Measurements from ENCODE around the gene MED12.

DNA sequence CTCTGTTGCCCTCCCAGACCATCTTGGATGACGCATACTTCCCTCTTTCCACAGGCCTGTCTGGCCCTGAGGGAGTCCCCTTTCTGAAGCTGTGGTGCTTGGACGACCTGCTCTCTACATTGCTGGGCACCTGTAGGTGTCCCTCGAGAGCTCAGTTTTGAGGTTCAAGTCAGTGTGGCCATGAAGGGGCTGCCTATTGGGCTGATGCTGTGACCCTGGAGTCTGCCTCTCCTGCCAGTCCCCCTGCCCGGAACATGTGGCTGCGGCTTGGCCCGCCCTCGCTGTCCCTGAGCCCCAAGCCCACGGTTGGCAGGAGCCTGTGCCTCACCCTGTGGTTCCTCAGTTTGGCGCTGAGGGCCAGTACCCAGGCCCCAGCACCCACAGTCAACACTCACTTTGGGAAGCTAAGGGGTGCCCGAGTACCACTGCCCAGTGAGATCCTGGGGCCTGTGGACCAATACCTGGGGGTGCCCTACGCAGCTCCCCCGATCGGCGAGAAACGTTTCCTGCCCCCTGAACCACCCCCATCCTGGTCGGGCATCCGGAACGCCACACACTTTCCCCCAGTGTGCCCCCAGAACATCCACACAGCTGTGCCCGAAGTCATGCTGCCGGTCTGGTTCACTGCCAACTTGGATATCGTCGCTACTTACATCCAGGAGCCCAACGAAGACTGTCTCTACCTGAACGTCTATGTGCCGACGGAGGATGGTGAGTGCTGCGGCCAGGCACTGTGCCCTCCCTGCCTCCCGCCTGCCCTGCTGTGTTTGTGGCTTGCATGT lies 29.3 kb downstream of the MED12 start:
- TF ChIP-seq POLR2A (IDR thresholded peaks at IDR 0.05; ENCODE audit: extremely low read depth, insufficient read length), result no peak
- TF ChIP-seq CTCF (IDR thresholded peaks at IDR 0.05; ENCODE audit: low read depth, low read length), result no peak
- TF ChIP-seq MYC (IDR thresholded peaks at IDR 0.05; ENCODE audit: low read depth, low read length), result no peak
- no peak for TF ChIP-seq MAX (IDR thresholded peaks at IDR 0.05; ENCODE audit: low read depth, low read length)

Measured in NB4 (cell line).